Adipose tissue (tissue), 3 donors: ENCODE results near the gene FNDC3B. TPM values are rescaled to one million over a fixed set of nuclear protein-coding genes. Genes with fewer than 3 reads are reported as not detected.

ENCODE experiments used
- H3K27ac ChIP-seq: one replicate; pipeline ENCODE4 v1.5.1; 2013; ENCODE audit warnings: low read depth, low read length
- WGBS, 3 donors: extraction: QIAGEN DNeasy Blood & Tissue Kit; methylation state at CpG; one replicate each; pipeline ENCODE4 v1.1.7; 2013; 5-methylcytosine and 5-hydroxymethylcytosine counted together
- polyA plus RNA-seq, 3 donors: library from polyadenylated mRNA; stranded (reverse); fragments of 200-250 nt; gene quantifications; one replicate each; pipeline ENCODE4 v1.2.3, GENCODE V29; 2013
- donor health status: healthy with polysubstance abuse.
- donor health status: Bipolar disorder and iron deficiency.
- donor health status: healthy.

Gene FNDC3B
- polyA plus RNA-seq, 3 donors: 12.9 to 31.8 (median 29.6) TPM

DNA sequence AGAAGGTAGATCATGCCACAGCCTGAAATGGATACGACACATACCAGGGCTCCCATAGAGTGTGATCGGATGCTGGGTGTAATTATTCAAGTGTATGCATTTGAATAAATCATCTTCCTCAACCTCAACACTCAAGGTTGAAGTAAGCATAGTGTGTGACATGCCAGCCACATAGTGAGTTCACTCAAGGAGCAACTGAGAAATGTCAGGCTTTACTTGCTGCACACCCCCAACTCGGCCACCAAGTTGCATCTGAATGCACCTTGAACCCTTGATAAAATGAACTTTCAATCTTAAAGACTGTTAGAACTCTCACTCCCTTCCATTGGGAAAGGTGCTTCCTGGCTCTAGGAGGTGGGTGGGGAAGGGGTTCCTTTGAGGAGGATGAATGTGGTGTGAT is 287.6 kb downstream of the FNDC3B start:
- 92 to 98% (median 95%) methylated on average over 3 of the region's 3 CpGs for WGBS, 3 donors
- H3K27ac ChIP-seq: no peak overlapping the region

DNA sequence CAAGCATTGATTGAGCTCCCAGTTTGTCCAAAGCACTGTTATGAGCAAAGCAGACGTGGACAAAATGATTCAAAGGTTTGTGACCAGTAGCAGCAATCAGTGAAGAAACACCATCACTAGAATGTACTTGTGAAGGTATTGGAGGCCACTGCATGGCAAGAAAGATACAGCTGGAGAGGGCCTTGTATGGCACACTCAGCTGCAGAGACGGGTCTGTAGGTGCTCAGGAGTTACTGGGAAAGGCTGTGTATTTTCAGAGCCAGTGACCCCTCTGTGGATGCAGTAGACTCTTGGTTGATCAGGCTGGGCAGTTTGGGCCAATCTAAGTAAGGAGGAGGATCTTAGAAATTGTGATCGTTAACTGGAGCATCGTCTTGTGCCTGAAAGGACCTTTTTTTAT is 288.9 kb downstream of the FNDC3B start:
- 90 to 94% (median 91%) methylated on average over 4 of the region's 4 CpGs for WGBS, 3 donors
- no peak overlapping the region for H3K27ac ChIP-seq

DNA sequence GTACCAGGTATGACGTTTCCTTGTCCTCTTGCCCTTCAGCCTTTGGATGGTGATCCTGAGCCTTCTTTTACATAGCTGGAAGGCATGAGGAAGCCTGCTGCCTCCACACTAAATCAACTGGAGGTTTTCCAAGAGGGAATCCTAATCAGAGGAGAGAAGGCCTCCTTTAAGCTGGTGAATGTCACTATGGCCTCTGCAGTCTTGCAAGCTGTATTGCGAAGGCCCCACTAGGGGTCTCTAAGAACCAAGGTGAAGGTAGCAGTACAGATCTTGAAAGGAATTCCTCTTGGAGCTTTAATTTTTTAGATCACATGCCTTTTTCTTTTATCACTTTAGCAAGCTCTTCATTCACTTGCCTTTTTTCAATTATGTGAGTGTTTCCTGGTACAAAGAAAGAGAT is 289.7 kb downstream of the FNDC3B start:
- 93 to 100% (median 95%) methylated on average over 2 of the region's 2 CpGs for WGBS, 3 donors
- H3K27ac ChIP-seq: no peak overlapping the region

DNA sequence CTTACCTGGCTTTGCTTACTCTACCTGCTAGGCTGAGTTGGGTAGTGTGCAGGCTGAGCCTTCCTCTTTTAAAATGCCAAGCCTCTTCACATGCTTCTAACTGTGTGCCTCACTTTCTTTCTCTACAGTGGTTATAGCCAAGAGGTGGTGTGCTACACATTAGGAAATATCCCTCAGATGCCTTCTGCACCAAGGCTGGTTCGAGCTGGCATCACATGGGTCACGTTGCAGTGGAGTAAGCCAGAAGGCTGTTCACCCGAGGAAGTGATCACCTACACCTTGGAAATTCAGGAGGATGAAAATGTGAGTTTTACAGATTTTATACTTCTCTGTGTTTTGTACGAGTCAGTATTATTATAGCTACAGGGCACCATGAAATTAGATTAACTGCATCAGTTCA is 291.0 kb downstream of the FNDC3B start:
- WGBS, 3 donors: 86 to 90% (median 88%) methylated on average over 4 of the region's 4 CpGs
- no peak overlapping the region for H3K27ac ChIP-seq

DNA sequence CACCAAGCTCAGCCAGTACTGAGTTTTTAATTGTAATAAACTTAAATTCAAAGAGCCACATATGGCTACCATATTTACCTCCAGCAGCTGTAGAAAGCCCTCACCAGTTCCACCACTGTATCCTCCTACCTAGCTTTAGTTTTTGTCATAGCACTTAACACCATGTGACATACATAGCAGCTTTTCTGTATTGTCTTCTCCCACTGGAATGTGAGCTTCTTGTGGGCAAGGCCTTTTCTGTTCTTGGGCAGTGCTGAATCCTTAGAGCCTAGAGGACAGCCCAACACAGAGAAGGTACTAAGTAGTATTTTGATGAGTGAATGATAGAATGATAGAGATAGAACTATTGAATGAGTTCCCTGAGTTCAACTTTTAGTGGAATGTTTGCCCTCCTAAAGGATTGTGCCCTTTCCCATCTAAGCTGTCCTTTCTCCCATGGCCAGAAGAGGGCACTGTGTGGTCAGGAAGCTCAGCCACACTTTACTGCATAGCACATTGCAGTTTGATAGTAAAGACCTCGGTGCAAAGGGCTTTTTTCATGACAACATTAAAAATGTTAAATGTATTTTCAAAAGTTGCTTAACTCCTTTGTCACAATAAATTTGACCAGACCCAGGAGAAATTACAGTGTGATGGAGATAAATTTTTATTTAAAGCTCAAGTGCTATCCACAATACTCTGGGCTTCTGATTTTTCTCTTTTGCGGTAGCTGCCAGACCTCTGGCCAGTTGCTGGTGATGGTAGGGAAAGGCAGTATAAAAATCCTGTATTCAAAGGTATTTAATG is 293.1 kb downstream of the FNDC3B start:
- H3K27ac ChIP-seq: no peak overlapping the region
- 46 to 55% (median 47%) methylated on average over 2 of the region's 2 CpGs for WGBS, 3 donors

DNA sequence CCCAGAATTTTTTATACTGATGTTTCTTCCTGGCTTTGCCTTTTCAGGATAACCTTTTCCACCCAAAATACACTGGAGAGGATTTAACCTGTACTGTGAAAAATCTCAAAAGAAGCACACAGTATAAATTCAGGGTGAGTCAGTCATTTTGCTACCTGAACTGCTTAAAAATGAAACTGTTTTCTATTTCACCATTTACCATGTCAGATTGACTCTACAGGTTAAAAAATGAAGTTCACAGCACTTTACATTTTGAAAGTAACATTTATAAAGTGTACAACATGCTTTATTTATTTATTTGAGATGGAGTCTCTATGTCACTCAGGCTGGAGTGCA is 293.6 kb downstream of the FNDC3B start:
- H3K27ac ChIP-seq: no peak overlapping the region

DNA sequence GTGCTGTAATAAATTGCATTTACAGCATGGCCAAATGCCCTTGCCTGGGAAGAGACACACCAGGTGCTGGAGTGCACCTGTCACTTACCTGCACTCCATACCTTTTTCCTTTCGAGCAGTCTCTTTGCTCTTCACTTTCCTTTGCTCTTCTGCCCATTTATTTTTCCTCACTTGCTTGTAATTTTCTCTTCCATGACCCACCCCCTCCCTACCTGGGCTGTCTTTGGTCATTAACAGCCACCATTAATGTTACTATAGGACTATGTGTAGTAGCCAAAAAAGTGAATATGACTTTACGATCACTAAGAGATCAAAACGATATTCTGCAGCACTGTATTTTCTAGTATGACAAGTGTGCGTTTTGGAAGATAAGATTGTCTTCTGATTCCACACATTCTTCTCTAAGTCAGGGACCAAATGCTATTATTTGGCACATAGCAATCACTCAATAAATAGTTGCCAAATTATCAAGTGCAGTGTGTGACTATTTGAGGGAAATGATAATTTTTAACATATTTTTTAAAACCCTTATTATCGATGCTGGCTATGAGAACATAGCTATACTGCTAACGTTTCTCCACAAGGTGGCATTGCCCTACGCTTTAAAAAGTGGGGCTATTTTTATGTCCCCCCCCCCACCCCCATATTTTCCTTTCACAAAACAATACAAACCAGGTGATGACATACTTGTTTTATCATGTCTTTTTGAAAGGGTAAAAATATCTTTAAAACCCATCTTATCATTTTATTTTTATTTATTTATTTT is 294.5 kb downstream of the FNDC3B start:
- no peak overlapping the region for H3K27ac ChIP-seq
- WGBS, 3 donors: 79 to 91% (median 90%) methylated on average over 7 of the region's 7 CpGs

DNA sequence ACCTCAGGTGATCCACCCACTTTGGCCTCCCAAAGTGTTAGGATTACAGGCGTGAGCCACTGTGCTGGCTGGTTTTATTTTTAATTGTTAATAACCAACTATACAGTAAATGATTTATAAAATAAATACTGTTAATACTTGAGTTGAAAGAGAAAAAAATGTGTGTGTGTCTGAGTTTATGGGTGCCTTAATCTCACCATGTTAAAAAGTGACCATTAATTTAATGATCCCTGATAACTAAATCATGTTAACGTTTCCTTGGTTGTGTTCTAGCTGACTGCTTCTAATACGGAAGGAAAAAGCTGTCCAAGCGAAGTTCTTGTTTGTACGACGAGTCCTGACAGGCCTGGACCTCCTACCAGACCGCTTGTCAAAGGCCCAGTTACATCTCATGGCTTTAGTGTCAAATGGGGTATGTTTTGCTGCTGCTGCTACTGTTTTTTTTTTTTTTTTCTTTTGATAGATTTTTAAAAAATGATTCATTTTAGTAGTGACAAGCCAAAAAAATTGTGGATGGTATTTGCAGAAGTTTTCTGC is 295.4 kb downstream of the FNDC3B start:
- WGBS, 3 donors: 66 to 94% (median 91%) methylated on average over 7 of the region's 7 CpGs
- no peak overlapping the region for H3K27ac ChIP-seq

DNA sequence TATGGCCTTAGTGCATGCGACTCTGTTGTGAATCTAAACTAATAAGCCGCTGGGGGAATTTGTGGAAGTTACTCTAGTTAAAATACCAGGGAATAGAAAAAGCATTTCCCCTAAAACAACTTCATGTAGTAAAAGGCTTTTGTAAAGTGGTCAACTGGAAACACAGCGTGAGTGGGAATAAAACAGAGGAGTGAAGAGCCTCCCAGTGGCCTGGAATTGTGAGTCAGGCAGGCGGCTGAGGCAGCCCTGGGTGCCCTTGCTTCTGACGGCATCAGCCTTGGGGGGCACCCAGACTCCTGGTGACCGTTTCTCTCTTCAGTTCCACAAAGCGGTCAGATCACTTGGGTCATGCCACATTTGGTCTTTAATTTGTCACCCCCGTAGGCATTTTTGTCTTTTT is 300.5 kb downstream of the FNDC3B start:
- WGBS, 3 donors: 94 to 95% (median 95%) methylated on average over 8 of the region's 8 CpGs
- no peak overlapping the region for H3K27ac ChIP-seq

DNA sequence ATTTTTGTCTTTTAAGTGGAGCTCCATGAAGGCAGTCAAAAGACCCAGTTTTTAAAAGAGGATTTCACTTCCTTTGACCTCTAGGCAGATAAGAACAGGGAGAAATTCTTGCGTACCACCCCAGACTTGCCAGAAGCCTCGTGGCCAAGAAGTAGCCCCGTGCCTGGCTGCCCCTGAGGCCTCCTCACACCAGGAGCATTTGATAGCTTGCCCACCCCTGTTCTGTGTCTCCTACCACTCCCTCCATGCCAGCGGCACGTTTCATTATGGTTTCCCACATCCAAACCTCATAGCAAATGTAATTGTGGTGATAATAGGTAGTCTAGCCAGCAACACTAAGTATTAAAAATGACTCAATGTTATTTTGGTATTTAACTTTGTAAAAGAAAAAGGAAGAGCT is 301.2 kb downstream of the FNDC3B start:
- WGBS, 3 donors: 73 to 82% (median 76%) methylated on average over 5 of the region's 5 CpGs
- H3K27ac ChIP-seq: no peak overlapping the region

DNA sequence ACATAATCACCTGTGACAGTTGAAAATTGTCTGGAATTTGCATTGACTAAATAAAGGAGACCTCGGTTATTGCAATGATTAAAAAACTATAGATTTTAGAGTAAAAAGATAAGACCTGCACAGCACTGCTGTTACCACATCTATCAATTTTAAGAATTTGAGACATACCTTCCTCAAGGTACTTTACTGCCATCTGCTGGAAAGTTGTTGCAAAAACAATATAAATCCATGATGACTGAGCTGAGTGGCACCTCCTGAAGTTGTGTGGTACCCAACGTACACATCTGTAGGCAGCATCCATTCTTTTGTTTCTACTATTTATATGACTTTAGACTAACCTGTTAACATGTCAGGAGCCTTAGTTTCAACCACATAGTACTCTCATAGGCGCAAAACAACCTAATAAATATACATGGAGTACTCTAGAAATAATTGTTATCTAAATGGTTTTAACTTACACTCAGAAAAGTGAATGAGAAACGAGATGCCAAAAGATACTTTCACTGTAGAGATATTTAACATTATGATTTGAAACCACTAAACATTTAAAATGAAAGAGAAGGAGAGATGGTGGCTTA is 302.2 kb downstream of the FNDC3B start:
- no peak overlapping the region for H3K27ac ChIP-seq
- WGBS, 3 donors: 38 to 49% (median 47%) methylated on average over 4 of the region's 4 CpGs

DNA sequence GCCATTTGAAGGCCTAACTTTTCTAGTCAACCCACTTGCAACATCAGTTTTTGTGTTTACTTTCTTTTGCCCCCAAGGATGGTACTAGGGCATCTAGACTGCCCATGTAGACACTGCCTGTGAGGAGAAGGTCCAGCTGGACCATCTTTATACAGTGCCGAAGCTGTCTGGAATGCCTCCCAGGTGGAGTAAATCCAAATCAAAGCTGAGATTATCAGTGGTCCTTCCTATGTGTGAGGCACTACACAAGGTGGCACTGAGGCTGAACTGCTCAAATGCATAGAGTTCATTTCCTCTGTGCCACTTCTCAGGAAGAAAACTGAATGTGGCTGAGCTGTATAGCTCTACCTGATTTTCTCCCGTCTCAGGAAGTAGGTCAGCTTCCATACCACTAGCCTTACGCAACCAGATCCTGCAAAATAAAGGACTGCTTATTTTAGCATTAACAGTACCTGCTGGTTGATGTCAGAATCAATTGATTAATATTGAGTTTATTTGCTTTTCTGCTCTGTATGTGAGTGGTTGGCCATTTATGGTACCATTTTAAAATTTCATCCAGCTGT is 302.8 kb downstream of the FNDC3B start:
- no peak overlapping the region for H3K27ac ChIP-seq
- 60 to 83% (median 75%) methylated on average over 3 of the region's 3 CpGs for WGBS, 3 donors

DNA sequence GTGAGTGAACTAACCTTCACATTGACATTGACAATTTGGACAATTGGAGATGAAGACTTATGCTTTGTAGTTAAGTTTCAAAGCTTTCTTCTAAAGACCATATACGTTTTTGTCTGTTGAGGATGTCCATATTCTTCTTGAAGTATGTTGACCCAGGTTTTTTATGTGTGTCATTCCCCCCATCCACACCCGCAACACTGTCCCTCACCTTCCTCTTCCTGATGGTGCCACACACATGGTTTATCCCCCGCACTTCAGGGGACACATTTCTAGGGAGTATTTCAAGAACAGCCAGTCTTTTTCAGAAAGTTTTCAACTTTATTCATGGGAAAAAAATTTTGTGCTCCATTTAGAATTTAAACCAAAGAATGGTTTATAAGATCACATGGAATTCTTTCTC is 303.7 kb downstream of the FNDC3B start:
- 90 to 92% (median 91%) methylated on average over 3 of the region's 3 CpGs for WGBS, 3 donors

DNA sequence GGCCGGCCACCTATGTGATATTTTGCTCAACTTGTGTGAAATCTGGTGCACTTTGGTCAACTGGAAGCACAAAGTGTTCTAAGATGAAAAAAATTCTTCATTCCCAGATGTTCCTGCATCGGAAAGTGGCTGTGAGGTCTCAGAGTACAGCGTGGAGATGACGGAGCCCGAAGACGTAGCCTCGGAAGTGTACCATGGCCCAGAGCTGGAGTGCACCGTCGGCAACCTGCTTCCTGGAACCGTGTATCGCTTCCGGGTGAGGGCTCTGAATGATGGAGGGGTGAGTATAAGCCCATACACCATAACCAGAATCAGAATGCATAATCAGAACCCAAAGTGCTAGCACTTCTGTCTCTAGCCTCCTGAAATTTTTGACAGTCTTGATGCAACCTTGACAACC is 304.6 kb downstream of the FNDC3B start:
- WGBS, 3 donors: 93 to 97% (median 95%) methylated on average over 12 of the region's 12 CpGs
- H3K27ac ChIP-seq: no peak overlapping the region

More for the DNA sequence above, 303.7 kb downstream of the FNDC3B start:
- no peak overlapping the region for H3K27ac ChIP-seq

DNA sequence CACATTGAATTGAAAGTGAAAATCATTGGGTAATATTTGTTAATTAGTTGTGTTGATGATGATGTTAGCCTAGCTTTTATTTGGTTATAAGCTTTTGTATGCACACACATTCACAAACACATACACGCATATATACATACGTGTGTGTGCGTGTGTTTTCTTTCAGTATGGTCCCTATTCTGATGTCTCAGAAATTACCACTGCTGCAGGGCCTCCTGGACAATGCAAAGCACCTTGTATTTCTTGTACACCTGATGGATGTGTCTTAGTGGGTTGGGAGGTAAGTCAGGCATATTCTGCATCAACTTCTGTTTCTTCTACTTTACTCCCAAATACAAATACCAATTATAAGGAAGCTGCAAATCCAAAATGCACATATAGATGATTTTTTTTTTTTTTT is 306.8 kb downstream of the FNDC3B start:
- H3K27ac ChIP-seq: no peak overlapping the region
- 74 to 82% (median 81%) methylated on average over 3 of the region's 3 CpGs for WGBS, 3 donors

DNA sequence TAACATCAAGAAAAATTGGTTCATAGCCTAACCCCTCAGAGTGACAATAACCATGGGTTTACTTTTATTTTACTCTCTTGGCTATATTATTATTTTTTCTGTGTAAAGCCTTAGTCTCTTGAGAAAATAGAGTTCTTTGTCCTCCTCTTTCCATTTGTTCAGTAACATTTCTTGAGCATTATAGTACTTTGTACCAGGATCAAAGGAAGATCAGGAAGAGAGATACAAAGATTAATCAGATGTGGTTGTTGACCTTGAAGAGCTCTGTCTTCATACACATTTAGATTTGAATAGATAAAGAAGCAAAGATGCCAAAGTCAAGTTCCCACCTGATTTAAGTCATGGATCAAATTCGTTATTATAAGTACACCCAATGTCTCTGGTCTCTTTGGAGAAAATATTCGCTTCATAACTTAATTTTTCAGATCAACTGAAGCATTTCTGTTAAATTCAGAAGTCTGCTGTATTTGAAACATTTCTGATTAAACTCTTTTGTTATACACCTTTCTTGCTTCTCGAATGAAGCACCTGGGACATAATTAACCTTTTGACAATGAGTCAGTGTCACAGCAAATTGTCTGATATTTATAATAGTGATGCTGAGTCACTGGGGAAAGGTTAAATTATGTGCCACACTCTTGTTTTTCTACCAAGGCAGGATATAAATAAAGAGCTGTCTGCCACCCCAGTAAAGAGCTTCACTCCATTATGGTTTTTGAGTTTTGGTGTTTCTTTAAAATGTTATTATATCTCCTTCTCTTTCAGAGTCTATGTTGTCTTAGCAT is 308.7 kb downstream of the FNDC3B start:
- 80 to 92% (median 91%) methylated on average over 3 of the region's 3 CpGs for WGBS, 3 donors
- no peak overlapping the region for H3K27ac ChIP-seq

DNA sequence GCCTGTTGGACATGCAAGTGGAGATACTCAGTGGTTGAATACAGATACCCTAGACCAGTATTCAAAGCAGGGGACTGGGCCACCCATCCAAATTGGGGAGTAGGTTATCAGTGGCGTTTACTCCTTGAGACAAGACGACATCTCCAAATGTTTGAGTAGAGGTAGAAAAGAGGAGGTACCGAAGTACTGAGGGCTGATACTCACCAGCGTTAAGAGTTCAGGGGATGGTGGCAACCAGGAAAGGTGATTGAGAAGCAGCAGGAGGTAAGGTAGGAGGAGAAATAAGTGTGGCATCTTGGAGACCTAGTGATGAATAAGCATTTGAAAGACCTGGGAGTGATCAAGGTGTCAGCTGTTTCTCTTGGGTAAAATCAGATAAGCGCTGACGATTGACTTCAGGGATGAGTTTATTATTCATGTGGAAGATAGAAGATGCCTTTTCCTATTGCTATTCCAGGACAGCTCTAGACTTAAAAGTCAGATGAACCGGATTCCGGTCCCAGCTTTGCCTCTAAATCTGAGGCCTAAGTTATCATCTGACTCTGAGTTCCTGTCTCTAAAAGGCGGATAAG is 312.6 kb downstream of the FNDC3B start:
- WGBS, 3 donors: 87 to 91% (median 89%) methylated on average over 9 of the region's 9 CpGs
- H3K27ac ChIP-seq: no peak overlapping the region

DNA sequence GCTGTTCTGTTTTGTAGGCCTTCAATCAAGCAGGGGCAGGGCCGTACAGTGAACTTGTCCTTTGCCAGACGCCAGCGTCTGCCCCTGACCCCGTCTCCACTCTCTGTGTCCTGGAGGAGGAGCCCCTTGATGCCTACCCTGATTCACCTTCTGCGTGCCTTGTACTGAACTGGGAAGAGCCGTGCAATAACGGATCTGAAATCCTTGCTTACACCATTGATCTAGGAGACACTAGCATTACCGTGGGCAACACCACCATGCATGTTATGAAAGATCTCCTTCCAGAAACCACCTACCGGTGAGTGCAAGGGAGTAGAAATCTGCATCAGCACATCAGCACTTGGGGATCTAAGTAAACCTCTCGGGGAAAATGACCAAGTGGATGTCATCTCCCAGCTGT is 313.4 kb downstream of the FNDC3B start:
- WGBS, 3 donors: 91 to 92% (median 92%) methylated on average over 10 of the region's 10 CpGs
- H3K27ac ChIP-seq: no peak overlapping the region
